ENCODE results near the gene SRR. TPM values are rescaled to one million over a fixed set of nuclear protein-coding genes. Genes with fewer than 3 reads are reported as not detected.

SRR gene
- total and polyA plus RNA-seq, 10 of the 15 experiments (the other 5 are each of a cell fraction or from before 2014, with no cell fraction given) = 11.7 to 33.9 (median 20.2) TPM

- no peak for TF ChIP-seq ZNF687 (IDR thresholded peaks at IDR 0.05)
Observed at GRCh38 chr17:2337544-2338314, 34.0 kb downstream of the SRR start (continued).

GRCh38 chr17:2338315-2338657, 34.5 kb downstream of the SRR start:
- ChIA-PET RAD21 (ENCODE audit: unreplicated experiment) (interaction anchor here (0.7 to 1.4 kb wide), 6 partner anchors 15 to 283 kb away, joined by 3 to 4 read pairs (median 3); partner anchors contain the start of gene HIC1), SMC1A (ENCODE audit: uncharacterized antibody, unreplicated experiment) (no interaction called here), POLR2A (interaction anchor here (0.6 to 1.4 kb wide), 3 partner anchors 36 to 286 kb away, joined by 3 to 4 read pairs (median 3); no protein-coding TSS in a partner anchor), CTCF (interaction anchor here (1.0 to 3.1 kb wide), 5 partner anchors 15 to 285 kb away, joined by 3 to 13 read pairs (median 3); no protein-coding TSS in a partner anchor)
- no peaks in the 10 kb centered on the region for H4K20me1 ChIP-seq (ENCODE audit: control insufficient read depth, insufficient read depth)
- H3K4me2 ChIP-seq (ENCODE audit: control insufficient read depth, insufficient read depth) = peak overlapping the region; percentile 66
- H3K9me3 ChIP-seq (replicated peaks; ENCODE audit: control insufficient read depth, insufficient read depth, low read length) = no peaks in the 10 kb centered on the region
- H3K27ac ChIP-seq (ENCODE audit: control insufficient read depth, insufficient read depth) = no peak overlapping the region
- no peaks in the 10 kb centered on the region for H3K27me3 ChIP-seq (replicated peaks in 1 of 2; ENCODE audit: control insufficient read depth in 2 of 2, insufficient read depth in 2 of 2, low read length in 1 of 2)
- peak overlapping the region; percentile 53 for H3K4me3 ChIP-seq
- no peak for FAIRE-seq
- intact Hi-C loops (cut with micrococcal nuclease; ENCODE audit: unreplicated experiment) (loop anchor here (5.0 kb wide), 1 partner anchor 286 kb away; no protein-coding TSS in a partner anchor), in situ Hi-C loops (cut with MboI) (no loop called here)
- H3K79me2 ChIP-seq (ENCODE audit: control insufficient read depth, insufficient read depth, low read length) = peaks cover 42% of the 10 kb centered on the region
- no TSS peak for BruUV-seq (replicated peaks)
- 35% methylated on average over 5 of the region's 5 CpGs for WGBS (ENCODE audit: insufficient coverage, insufficient replicate concordance, low lambda C conversion rate, missing lambda C conversion rate)
- H2AFZ ChIP-seq (ENCODE audit: control insufficient read depth, low read depth, low read length) = peak overlapping the region; percentile 61
- peaks cover 5% of the 10 kb centered on the region for H3K4me1 ChIP-seq (ENCODE audit: control insufficient read depth, insufficient read depth, low read length)
- no peak for ATAC-seq
- no peak for DNase-seq (ENCODE audit: low read depth, low spot score)
- H3K36me3 ChIP-seq (ENCODE audit: control insufficient read depth in 2 of 2, insufficient read depth in 2 of 2, low read length in 1 of 2) = peaks cover 3 to 13% of the 10 kb centered on the region in 2 experiments; a peak in 3 of 4 replicates
- H3K9ac ChIP-seq (ENCODE audit: control insufficient read depth, insufficient read depth, low read length) = peak overlapping the region; percentile 90
- TF ChIP-seq PML (IDR thresholded peaks at IDR 0.05; ENCODE audit: low read length) (no peak), KLF5 (IDR thresholded peaks at IDR 0.05; ENCODE audit: partially characterized antibody) (no peak), SIX5 (IDR thresholded peaks at IDR 0.05; ENCODE audit: low read depth, low read length, severe bottlenecking) (no peak), YBX1 (IDR thresholded peaks at IDR 0.05) (no peak), JUND (IDR thresholded peaks at IDR 0.05; ENCODE audit: low read depth, low read length) (no peak), E4F1 (IDR thresholded peaks at IDR 0.05; ENCODE audit: borderline replicate concordance, partially characterized antibody) (no peak), ZNF24 (IDR thresholded peaks at IDR 0.05) (no peak), MEF2B (IDR thresholded peaks at IDR 0.05; ENCODE audit: partially characterized antibody, poor library complexity, severe bottlenecking) (no peak), IKZF2 (IDR thresholded peaks at IDR 0.05) (no peak), NBN (IDR thresholded peaks at IDR 0.05) (no peak), ZNF207 (IDR thresholded peaks at IDR 0.05; ENCODE audit: borderline replicate concordance) (no peak), CTCF (IDR thresholded peaks at IDR 0.05 in 2 of 3, conservative IDR thresholded peaks at IDR 0.05 in 1 of 3; ENCODE audit: control insufficient read depth in 2 of 3, extremely low read depth in 1 of 3, insufficient read depth in 1 of 3, low read depth in 3 of 3, low read length in 3 of 3) (no peak)
